GM23338 (cell line): ENCODE data around the gene NIBAN1. TPM values are rescaled to one million over a fixed set of nuclear protein-coding genes. Genes with fewer than 3 reads are reported as not detected.

ENCODE experiments used
- ATAC-seq: fragments of 200-7000 bp; cut with Tn5 transposase; 3 replicates; pipeline ENCODE4 v1.9.1; 2020
- DNase-seq: peaks from one replicate; pipeline ENCODE4 v3.0.0-alpha.2; 2015; ENCODE audit warnings: low spot score
- H2AFZ ChIP-seq: fragments of 200-600 bp; sonication (generic); 2 replicates; pipeline ENCODE4 v1.8.0; 2016; ENCODE audit warnings: antibody characterized with exemption, mild to moderate bottlenecking, moderate library complexity
- H3F3A ChIP-seq: fragments of 200-600 bp; sonication (generic); replicated peaks from 2 replicates; pipeline ENCODE4 v1.8.0; 2017; ENCODE audit warnings: antibody characterized with exemption, mixed run types, low read depth
- H3K27ac ChIP-seq: fragments of 200-600 bp; sonication (generic); 2 replicates; pipeline ENCODE4 v1.6.1; 2016; ENCODE audit warnings: low read depth
- H3K27me3 ChIP-seq: fragments of 200-600 bp; sonication (generic); 2 replicates; pipeline ENCODE4 v1.8.0; 2016; ENCODE audit warnings: mild to moderate bottlenecking, mixed run types, moderate library complexity; ENCODE audit not compliant: insufficient read depth
- H3K36me3 ChIP-seq: fragments of 200-600 bp; sonication (generic); 2 replicates; pipeline ENCODE4 v1.8.0; 2016; ENCODE audit warnings: mild to moderate bottlenecking; ENCODE audit not compliant: insufficient read depth
- H3K4me1 ChIP-seq: fragments of 200-600 bp; sonication (generic); 2 replicates; pipeline ENCODE4 v1.8.0; 2016; ENCODE audit warnings: mild to moderate bottlenecking, moderate library complexity; ENCODE audit not compliant: insufficient read depth
- H3K4me2 ChIP-seq: fragments of 200-600 bp; sonication (generic); 2 replicates; pipeline ENCODE4 v1.7.1; 2017; ENCODE audit warnings: mixed run types
- H3K4me3 ChIP-seq: fragments of 200-600 bp; sonication (generic); 2 replicates; pipeline ENCODE4 v1.6.1; 2016; ENCODE audit warnings: mixed run types
- H3K79me2 ChIP-seq: fragments of 200-600 bp; sonication (generic); replicated peaks from 2 replicates; pipeline ENCODE4 v1.8.0; 2017; ENCODE audit warnings: mild to moderate bottlenecking; ENCODE audit not compliant: insufficient read depth
- H3K9me2 ChIP-seq: fragments of 200-600 bp; sonication (generic); 2 replicates; pipeline ENCODE4 v1.8.0; 2017; ENCODE audit not compliant: insufficient read depth
- H4K20me1 ChIP-seq: fragments of 200-600 bp; sonication (generic); replicated peaks from 2 replicates; pipeline ENCODE4 v1.8.0; 2017; ENCODE audit warnings: mild to moderate bottlenecking; ENCODE audit not compliant: insufficient read depth
- H3K27ac Mint-ChIP-seq: 2 replicates; pipeline ENCODE4 v1.8.0; 2020; ENCODE audit warnings: inconsistent platforms, mild to moderate bottlenecking, moderate library complexity, mixed read lengths
- H3K27me3 Mint-ChIP-seq: 3 replicates; pipeline ENCODE4 v1.8.0; 2022; ENCODE audit warnings: low read depth, mild to moderate bottlenecking, moderate library complexity, mixed read lengths, inconsistent platforms; ENCODE audit not compliant: insufficient read depth, poor library complexity
- H3K36me3 Mint-ChIP-seq: 3 replicates; pipeline ENCODE4 v1.8.0; 2021; ENCODE audit warnings: low read depth, mild to moderate bottlenecking, inconsistent platforms, moderate library complexity, mixed read lengths
- H3K4me1 Mint-ChIP-seq: 3 replicates; pipeline ENCODE4 v1.8.0; 2020; ENCODE audit warnings: mild to moderate bottlenecking, inconsistent platforms, mixed read lengths
- H3K4me3 Mint-ChIP-seq: 3 replicates; pipeline ENCODE4 v1.8.0; 2021; ENCODE audit warnings: moderate library complexity, mild to moderate bottlenecking, inconsistent platforms, mixed read lengths
- H3K9me3 Mint-ChIP-seq: 3 replicates; pipeline ENCODE4 v1.8.0; 2020; ENCODE audit warnings: moderate library complexity, mild to moderate bottlenecking, inconsistent platforms, mixed read lengths
- CREB1 ChIP-seq: fragments of 250-450 bp; sonication (Bioruptor Pico); IDR thresholded peaks from 2 replicates; pipeline ENCODE4 v1.5.0; 2020; ENCODE audit warnings: low read depth, mild to moderate bottlenecking, moderate library complexity
- ETS1 ChIP-seq: IDR thresholded peaks from 2 replicates; pipeline ENCODE4 v1.6.1; 2016; ENCODE audit warnings: antibody characterized with exemption
- EZH2 ChIP-seq: fragments of 200-600 bp; sonication (generic); IDR thresholded peaks from one replicate; pipeline ENCODE4 v1.8.0; 2017; ENCODE audit warnings: antibody characterized with exemption, mild to moderate bottlenecking, low read depth; ENCODE audit not compliant: unreplicated experiment
- EZH2phosphoT487 ChIP-seq: fragments of 200-600 bp; sonication (generic); IDR thresholded peaks from one replicate; pipeline ENCODE4 v1.8.1; 2018; ENCODE audit warnings: antibody characterized with exemption; ENCODE audit not compliant: unreplicated experiment
- POLR2AphosphoS5 ChIP-seq: IDR thresholded peaks from 2 replicates; pipeline ENCODE4 v1.6.1; 2016; ENCODE audit warnings: antibody characterized with exemption, low read depth
- REST ChIP-seq: IDR thresholded peaks from one replicate; pipeline ENCODE4 v1.6.1; 2018; ENCODE audit warnings: antibody characterized with exemption; ENCODE audit not compliant: unreplicated experiment
- STAT1 ChIP-seq: IDR thresholded peaks from one replicate; pipeline ENCODE4 v1.6.1; 2016; ENCODE audit warnings: antibody characterized with exemption; ENCODE audit not compliant: unreplicated experiment
- ZNF114 ChIP-seq: fragments of 250-450 bp; sonication (Bioruptor Pico); IDR thresholded peaks from 2 replicates; pipeline ENCODE4 v1.5.0; 2020; ENCODE audit warnings: mild to moderate bottlenecking, moderate library complexity
- ZNF462 ChIP-seq: fragments of 250-450 bp; sonication (Bioruptor Pico); IDR thresholded peaks from 2 replicates; pipeline ENCODE4 v1.5.0; 2020; ENCODE audit warnings: mild to moderate bottlenecking, moderate library complexity
- polyA plus RNA-seq: library from polyadenylated mRNA; unstranded; fragments of >200 nt; fragmentation: Nextera tagmentation; extraction: Ambion mirVana; gene quantifications from 2 replicates; pipeline ENCODE4 v1.2.1, GENCODE V29; 2016
- total RNA-seq: library from RNA; depleted of rRNA; stranded (reverse); fragments of >200 nt; shearing (Covaris generic); gene quantifications from 2 replicates; pipeline ENCODE4 v1.2.3, GENCODE V29; 2014

The NIBAN1 gene
- total and polyA plus RNA-seq, 2 experiments from 2014 or later, result 5.5 to 12.3 TPM

- TF ChIP-seq CREB1 (no peak), ETS1 (no peak), STAT1 (no peak), EZH2phosphoT487 (no peak)
- no peak for ATAC-seq
- Mint-ChIP-seq H3K27ac (no peak overlapping the region), H3K27me3 (no peaks in the 10 kb centered on the region), H3K4me3 (no peak overlapping the region), H3K36me3 (no peaks in the 10 kb centered on the region), H3K9me3 (no peaks in the 10 kb centered on the region), H3K4me1 (peaks cover 25% of the 10 kb centered on the region)
- Histone ChIP-seq H4K20me1 (no peaks in the 10 kb centered on the region), H3K36me3 (no peaks in the 10 kb centered on the region), H3K4me1 (peaks cover 21% of the 10 kb centered on the region), H3K9me2 (peaks cover 5% of the 10 kb centered on the region; the same call in 1 of the 2 replicates), H3K4me2 (no peak overlapping the region), H2AFZ (no peak overlapping the region), H3F3A (no peaks in the 10 kb centered on the region), H3K27ac (no peak overlapping the region), H3K79me2 (no peaks in the 10 kb centered on the region), H3K4me3 (no peak overlapping the region), H3K27me3 (no peaks in the 10 kb centered on the region)
- DNase-seq, result no peak
Observed at GRCh38 chr1:184943998-184944397, 30.3 kb downstream of the NIBAN1 start.

- Mint-ChIP-seq H3K27me3 (peaks cover 2% of the 10 kb centered on the region), H3K4me1 (peaks cover 32% of the 10 kb centered on the region), H3K36me3 (no peaks in the 10 kb centered on the region), H3K27ac (no peak overlapping the region), H3K4me3 (no peak overlapping the region), H3K9me3 (no peaks in the 10 kb centered on the region)
- no peak for DNase-seq
- Histone ChIP-seq H3F3A (no peaks in the 10 kb centered on the region), H3K4me3 (no peak overlapping the region), H3K27ac (no peak overlapping the region), H3K4me1 (peaks cover 22% of the 10 kb centered on the region), H3K9me2 (peaks cover 5% of the 10 kb centered on the region; the same call in 1 of the 2 replicates), H4K20me1 (no peaks in the 10 kb centered on the region), H3K4me2 (no peak overlapping the region), H2AFZ (no peak overlapping the region), H3K79me2 (no peaks in the 10 kb centered on the region), H3K27me3 (no peaks in the 10 kb centered on the region), H3K36me3 (no peaks in the 10 kb centered on the region)
- TF ChIP-seq EZH2 (no peak), POLR2AphosphoS5 (no peak), ETS1 (no peak), ZNF462 (no peak), REST (no peak), ZNF114 (CRISPR knock-in tag) (no peak), CREB1 (no peak)
- no peak for ATAC-seq
Observed at GRCh38 chr1:184941735-184942134, 32.6 kb downstream of the NIBAN1 start.
